ENCODE measurements around the gene GHRL.

DNA sequence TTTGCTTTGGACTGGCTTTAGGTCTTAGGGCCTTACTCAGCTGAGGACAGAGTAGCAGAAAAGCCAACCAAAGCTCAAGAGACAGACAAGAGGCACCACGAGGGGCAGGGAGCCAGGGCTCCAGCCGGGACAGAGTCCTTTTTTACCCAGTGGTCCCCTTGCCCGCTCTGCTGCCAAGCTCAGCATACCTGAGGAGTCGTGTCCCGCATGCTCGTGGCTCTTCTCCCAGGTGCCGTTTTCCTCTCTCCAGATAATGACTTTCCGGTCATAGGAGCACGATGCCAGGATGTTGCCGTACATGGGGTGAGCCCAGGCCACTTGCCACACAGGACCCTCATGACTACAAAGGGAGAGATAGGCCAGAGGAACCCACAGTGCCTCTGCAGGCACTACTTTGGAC is 19.6 kb upstream of the GHRL start:
- TF ChIP-seq, protein P1, sequence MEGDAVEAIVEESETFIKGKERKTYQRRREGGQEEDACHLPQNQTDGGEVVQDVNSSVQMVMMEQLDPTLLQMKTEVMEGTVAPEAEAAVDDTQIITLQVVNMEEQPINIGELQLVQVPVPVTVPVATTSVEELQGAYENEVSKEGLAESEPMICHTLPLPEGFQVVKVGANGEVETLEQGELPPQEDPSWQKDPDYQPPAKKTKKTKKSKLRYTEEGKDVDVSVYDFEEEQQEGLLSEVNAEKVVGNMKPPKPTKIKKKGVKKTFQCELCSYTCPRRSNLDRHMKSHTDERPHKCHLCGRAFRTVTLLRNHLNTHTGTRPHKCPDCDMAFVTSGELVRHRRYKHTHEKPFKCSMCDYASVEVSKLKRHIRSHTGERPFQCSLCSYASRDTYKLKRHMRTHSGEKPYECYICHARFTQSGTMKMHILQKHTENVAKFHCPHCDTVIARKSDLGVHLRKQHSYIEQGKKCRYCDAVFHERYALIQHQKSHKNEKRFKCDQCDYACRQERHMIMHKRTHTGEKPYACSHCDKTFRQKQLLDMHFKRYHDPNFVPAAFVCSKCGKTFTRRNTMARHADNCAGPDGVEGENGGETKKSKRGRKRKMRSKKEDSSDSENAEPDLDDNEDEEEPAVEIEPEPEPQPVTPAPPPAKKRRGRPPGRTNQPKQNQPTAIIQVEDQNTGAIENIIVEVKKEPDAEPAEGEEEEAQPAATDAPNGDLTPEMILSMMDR (IDR thresholded peaks at IDR 0.05; ENCODE audit: low read depth, low read length, poor library complexity, severe bottlenecking): no peak
- TF ChIP-seq EZH2phosphoT487 (IDR thresholded peaks at IDR 0.05; ENCODE audit: borderline replicate concordance, low read length): no peak
